ENCODE results near the gene ATG13. TPM values are rescaled to one million over a fixed set of nuclear protein-coding genes. Genes with fewer than 3 reads are reported as not detected.

ATG13 gene
- polyA plus RNA-seq, 1 donor = 36.4 TPM

Other genes starting within 250 kb of the ATG13 start
- gene MDK, start 235.9 kb upstream of the ATG13 start, polyA plus RNA-seq (ENCODE audit: insufficient read length) = 141 TPM
- 0.09 TPM for gene CHRM4, start 225.8 kb upstream of the ATG13 start, polyA plus RNA-seq (ENCODE audit: insufficient read length)
- gene AMBRA1, start 23.5 kb upstream of the ATG13 start, polyA plus RNA-seq (ENCODE audit: insufficient read length) = 12.1 TPM
- gene HARBI1, start 326 bp upstream of the ATG13 start, polyA plus RNA-seq (ENCODE audit: insufficient read length) = 2.3 TPM
- 33.8 TPM for gene ARHGAP1, start 83.1 kb downstream of the ATG13 start, polyA plus RNA-seq (ENCODE audit: insufficient read length)
- 6.3 TPM for gene ZNF408, start 83.5 kb downstream of the ATG13 start, polyA plus RNA-seq (ENCODE audit: insufficient read length)
- not detected for gene F2, start 101.7 kb downstream of the ATG13 start, polyA plus RNA-seq (ENCODE audit: insufficient read length)
- 49.9 TPM for gene CKAP5, start 228.7 kb downstream of the ATG13 start, polyA plus RNA-seq (ENCODE audit: insufficient read length)

All from forelimb muscle (tissue), 1 donor.